CD14-positive monocyte (primary cell): ENCODE results near the gene TMEM132D. TPM values are rescaled to one million over a fixed set of nuclear protein-coding genes. Genes with fewer than 3 reads are reported as not detected.

Experiments used
- DNase-seq, 3 donors: peaks; one replicate each; pipeline ENCODE4 v3.0.0-alpha.2; 2011 to 2022
- H2AFZ ChIP-seq: 2 replicates; pipeline ENCODE4 v1.6.0; 2012; ENCODE audit warnings: mild to moderate bottlenecking, low read depth, low read length, inconsistent platforms; ENCODE audit not compliant: insufficient read depth, poor library complexity, severe bottlenecking
- H3K27ac ChIP-seq, 2 donors: 1 replicate in 1 of 2; 2 replicates in 1 of 2; pipeline ENCODE4 v1.5.1; 2012 to 2013; ENCODE audit warnings: low read length in 2 of 2, control low read depth in 1 of 2, inconsistent platforms in 1 of 2, low read depth in 1 of 2, mild to moderate bottlenecking in 1 of 2
- H3K27me3 ChIP-seq, 2 donors: one replicate each; pipeline versions ENCODE4 v1.6.0 to v1.6.1; 2011 to 2013; ENCODE audit warnings: low read length in 2 of 2; ENCODE audit not compliant: control insufficient read depth in 2 of 2, insufficient read depth in 2 of 2
- H3K36me3 ChIP-seq, 2 donors: replicated peaks in 1 of 2; 1 replicate in 1 of 2; 2 replicates in 1 of 2; pipeline versions ENCODE4 v1.5.1 to v1.6.1; 2012 to 2013; ENCODE audit warnings: low read length in 2 of 2, control low read depth in 1 of 2, inconsistent platforms in 1 of 2, mild to moderate bottlenecking in 1 of 2; ENCODE audit not compliant: insufficient read depth in 2 of 2, control insufficient read depth in 1 of 2
- H3K4me1 ChIP-seq, 2 donors: 1 replicate in 1 of 2; 2 replicates in 1 of 2; pipeline versions ENCODE4 v1.5.1 to v1.6.1; 2012 to 2013; ENCODE audit warnings: low read length in 2 of 2, control low read depth in 1 of 2, inconsistent platforms in 1 of 2, mild to moderate bottlenecking in 1 of 2, moderate library complexity in 1 of 2; ENCODE audit not compliant: insufficient read depth in 2 of 2, control insufficient read depth in 1 of 2
- H3K4me2 ChIP-seq: replicated peaks from 2 replicates; pipeline ENCODE3; 2012; ENCODE audit warnings: low read length, moderate library complexity, mild to moderate bottlenecking; ENCODE audit not compliant: poor library complexity, severe bottlenecking; ENCODE audit errors: extremely low read depth
- H3K4me3 ChIP-seq, 3 experiments: fragments of 200-600 bp in 1 of 3; sonication (generic) in 1 of 3; replicated peaks in 1 of 3; 1 replicate in 2 of 3; 2 replicates in 1 of 3; pipeline ENCODE4 v1.5.1; 2011 to 2013; ENCODE audit warnings: low read length in 3 of 3, mild to moderate bottlenecking in 3 of 3, control low read depth in 2 of 3, low read depth in 2 of 3, inconsistent platforms in 1 of 3, moderate library complexity in 1 of 3
- H3K79me2 ChIP-seq: 2 replicates; pipeline ENCODE4 v1.6.0; 2012; ENCODE audit warnings: mild to moderate bottlenecking, control low read depth, inconsistent platforms, low read length, moderate library complexity; ENCODE audit not compliant: insufficient read depth
- H3K9ac ChIP-seq: 2 replicates; pipeline ENCODE4 v1.6.0; 2017; ENCODE audit warnings: low read length, mild to moderate bottlenecking; ENCODE audit not compliant: insufficient read depth, poor library complexity, severe bottlenecking
- H3K9me3 ChIP-seq, 2 donors: replicated peaks in 1 of 2; 1 replicate in 1 of 2; 2 replicates in 1 of 2; pipeline versions ENCODE4 v1.5.1 to v1.6.1; 2012 to 2013; ENCODE audit warnings: low read length in 2 of 2, control low read depth in 1 of 2; ENCODE audit not compliant: control insufficient read depth in 1 of 2, insufficient read depth in 1 of 2
- H4K20me1 ChIP-seq: 2 replicates; pipeline ENCODE4 v1.6.0; 2012; ENCODE audit warnings: mild to moderate bottlenecking, low read length, control low read depth, moderate library complexity; ENCODE audit not compliant: insufficient read depth
- H3K27ac Mint-ChIP-seq, 7 donors: one replicate each; pipeline ENCODE4 v1.8.0; 2020; ENCODE audit warnings: mild to moderate bottlenecking in 7 of 7, mixed read lengths in 7 of 7, moderate library complexity in 6 of 7, inconsistent platforms in 2 of 7
- H3K27me3 Mint-ChIP-seq, 3 donors: one replicate each; pipeline ENCODE4 v1.8.0; 2021 to 2022; ENCODE audit warnings: low read depth in 3 of 3, mild to moderate bottlenecking in 3 of 3, mixed read lengths in 3 of 3, moderate library complexity in 3 of 3, inconsistent platforms in 1 of 3
- H3K36me3 Mint-ChIP-seq, 2 donors: one replicate each; pipeline ENCODE4 v1.8.0; 2020; ENCODE audit warnings: mixed read lengths in 2 of 2, inconsistent platforms in 1 of 2, mild to moderate bottlenecking in 1 of 2
- H3K4me1 Mint-ChIP-seq: one replicate; pipeline ENCODE4 v1.8.0; 2020; ENCODE audit warnings: mild to moderate bottlenecking, mixed read lengths
- H3K4me3 Mint-ChIP-seq, 2 donors: one replicate each; pipeline ENCODE4 v1.8.0; 2020; ENCODE audit warnings: mild to moderate bottlenecking in 2 of 2, mixed read lengths in 2 of 2, moderate library complexity in 1 of 2
- H3K9me3 Mint-ChIP-seq, 7 donors: one replicate each; pipeline ENCODE4 v1.8.0; 2020 to 2022; ENCODE audit warnings: mixed read lengths in 7 of 7, mild to moderate bottlenecking in 6 of 7, moderate library complexity in 6 of 7, inconsistent platforms in 2 of 7
- CTCF ChIP-seq: fragments of 200-600 bp; IDR thresholded peaks from one replicate; pipeline ENCODE4 v1.8.0; 2022; ENCODE audit warnings: antibody characterized with exemption, mild to moderate bottlenecking
- WGBS: methylation state at CpG from one replicate; pipeline ENCODE4 v1.1.5; 2013; ENCODE audit warnings: missing lambda C conversion rate; ENCODE audit not compliant: insufficient coverage; 5-methylcytosine and 5-hydroxymethylcytosine counted together
- intact Hi-C, 2 donors: fragments of 100-400 bp; cut with micrococcal nuclease; formaldehyde crosslinking; loops; one replicate each; pipeline versions ENCODE4 v1.15.0 to v1.15.1; 2023
- polyA plus RNA-seq, 3 donors: library from polyadenylated mRNA; depleted of rRNA in 1 of 3; unstranded in 2 of 3; stranded (reverse) in 1 of 3; fragments of 300-500 nt in 2 of 3; fragments of >200 nt in 1 of 3; fragmentation: Illumina TruSeq in 2 of 3; gene quantifications; 1 replicate in 2 of 3; 2 replicates in 1 of 3; pipeline ENCODE4 v1.2.3, GENCODE V29; 2012 to 2021

Gene TMEM132D
- polyA plus RNA-seq, 3 donors, result 0.04 TPM; not detected in 2

GRCh38 chr12:129532707-129533499, 370.9 kb downstream of the TMEM132D start:
- Mint-ChIP-seq H3K27ac (no peak overlapping the region), H3K4me1 (no peaks in the 10 kb centered on the region), H3K4me3 (no peak overlapping the region), H3K27me3 (peaks cover 0 to 2% (median 0%) of the 10 kb centered on the region in 3 donors), H3K9me3 (peaks cover 0 to 7% (median 2%) of the 10 kb centered on the region in 7 donors), H3K36me3 (no peaks in the 10 kb centered on the region)
- Histone ChIP-seq H3K4me1 (no peaks in the 10 kb centered on the region), H4K20me1 (no peaks in the 10 kb centered on the region), H2AFZ (no peak overlapping the region), H3K9me3 (peaks cover 0 to 4% of the 10 kb centered on the region in 2 donors), H3K9ac (no peak overlapping the region), H3K36me3 (no peaks in the 10 kb centered on the region), H3K27ac (no peak overlapping the region), H3K4me2 (no peak overlapping the region), H3K79me2 (no peaks in the 10 kb centered on the region), H3K27me3 (no peaks in the 10 kb centered on the region), H3K4me3 (no peak overlapping the region)
- intact Hi-C loops, result no loop called here
- no peak for TF ChIP-seq CTCF
- DNase-seq, result no peak
- WGBS, result 57% methylated on average over 10 of the region's 17 CpGs

GRCh38 chr12:129532082-129532481, 371.7 kb downstream of the TMEM132D start:
- Mint-ChIP-seq H3K9me3 (peaks cover 0 to 5% (median 0%) of the 10 kb centered on the region in 7 donors), H3K36me3 (no peaks in the 10 kb centered on the region), H3K27me3 (peaks cover 0 to 2% (median 0%) of the 10 kb centered on the region in 3 donors), H3K4me1 (no peaks in the 10 kb centered on the region), H3K4me3 (no peak overlapping the region), H3K27ac (no peak overlapping the region)
- H4K20me1 ChIP-seq, result no peaks in the 10 kb centered on the region
- no peaks in the 10 kb centered on the region for H3K4me1 ChIP-seq
- intact Hi-C loops, result no loop called here
- no peak for TF ChIP-seq CTCF
- no peak overlapping the region for H3K4me2 ChIP-seq
- no peak overlapping the region for H3K27ac ChIP-seq
- no peaks in the 10 kb centered on the region for H3K27me3 ChIP-seq
- H3K36me3 ChIP-seq, result no peaks in the 10 kb centered on the region
- peaks cover 0 to 4% of the 10 kb centered on the region in 2 donors for H3K9me3 ChIP-seq
- H3K79me2 ChIP-seq, result no peaks in the 10 kb centered on the region
- WGBS, result 75% methylated on average over 2 of the region's 7 CpGs
- H3K9ac ChIP-seq, result no peak overlapping the region
- DNase-seq, result no peak
- H3K4me3 ChIP-seq, result no peak overlapping the region
- no peak overlapping the region for H2AFZ ChIP-seq
